Measurements from ENCODE around the gene SPATA21. TPM values are rescaled to one million over a fixed set of nuclear protein-coding genes. Genes with fewer than 3 reads are reported as not detected.
"Not testable (repeated sequence)": the region's sequence is repeated elsewhere in the genome, so short reads cannot be mapped to it uniquely, and the experiment has no call there.

The SPATA21 gene, protein sequence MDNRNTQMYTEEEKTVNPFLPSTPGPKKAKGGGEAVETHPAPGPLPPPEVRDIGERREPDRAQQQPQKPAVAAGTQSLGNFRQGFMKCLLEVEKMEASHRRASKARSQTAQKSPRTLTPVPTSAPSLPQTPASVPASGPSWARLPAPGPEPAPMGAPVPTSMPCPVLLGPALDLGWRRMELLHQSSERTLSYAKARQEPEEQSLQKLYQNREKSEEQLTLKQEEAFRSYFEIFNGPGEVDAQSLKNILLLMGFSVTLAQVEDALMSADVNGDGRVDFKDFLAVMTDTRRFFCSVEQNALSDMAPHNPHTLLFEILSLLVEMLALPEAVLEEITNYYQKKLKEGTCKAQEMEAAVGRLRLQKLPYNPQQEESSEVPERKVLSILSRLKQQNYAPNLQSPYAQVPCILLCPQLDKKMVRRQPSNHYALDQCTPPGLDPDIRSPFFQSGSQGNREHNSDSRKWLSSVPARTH
- total RNA-seq (2013), result 0.02 TPM
- polyA plus RNA-seq (not detected), polyA minus RNA-seq (not detected in 2 replicates), total RNA-seq (0 to 0.90 (median 0.07) reads per million in 11 experiments)

DNA sequence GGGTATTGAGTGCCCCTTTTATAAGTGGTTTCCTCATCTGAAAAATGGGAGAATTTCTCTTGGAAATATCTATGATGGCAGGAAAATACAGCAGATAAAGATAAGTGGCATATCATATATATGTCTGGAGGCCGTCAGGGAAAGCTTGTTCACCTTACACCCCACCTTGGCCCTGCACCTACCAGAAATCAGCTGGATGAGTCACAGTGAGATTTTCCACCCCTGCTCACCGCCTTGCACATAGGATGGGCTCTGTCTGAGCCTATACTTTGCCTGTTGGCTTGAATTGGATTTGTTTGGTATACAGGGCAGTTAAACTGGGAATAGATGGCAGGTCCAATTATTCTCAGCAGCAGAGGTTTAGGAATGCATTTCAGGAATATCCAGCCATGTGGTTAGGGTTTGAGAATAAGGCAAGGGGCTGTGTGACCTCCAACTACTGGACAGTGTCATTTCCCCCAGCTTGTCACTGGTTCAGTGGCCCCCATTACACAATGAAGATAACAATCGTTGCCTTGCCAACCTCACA, at the start of gene SPATA21:
Gene SPATA21 (minus strand): TSS at position 479 of the 529 bp plus-strand sequence. CDS start 6,053 bp downstream, outside the sequence.
- Histone ChIP-seq H3K79me2 (ENCODE audit: insufficient read depth, low read length) (peaks cover 15% of the 10 kb centered on the region), H4K20me1 (ENCODE audit: insufficient read depth, low read length) (peaks cover 2% of the 10 kb centered on the region), H3K27me3 (ENCODE audit: control insufficient read depth in 2 of 2, insufficient read depth in 2 of 2, low read length in 2 of 2) (no peaks in the 10 kb centered on the region), H3K27ac (ENCODE audit: low read depth in 1 of 2, low read length in 2 of 2) (no peak within 1 kb of the TSS), H3K36me3 (replicated peaks in 1 of 2; ENCODE audit: control insufficient read depth in 1 of 2, insufficient read depth in 2 of 2, low read length in 2 of 2) (no peaks in the 10 kb centered on the region), H3K4me3 (replicated peaks in 1 of 3; ENCODE audit: low read depth in 2 of 3, low read length in 3 of 3) (no peak within 1 kb of the TSS), H3K9ac (ENCODE audit: insufficient read depth, low read length, poor library complexity, severe bottlenecking) (no peak within 1 kb of the TSS), H3K9me3 (replicated peaks in 1 of 2; ENCODE audit: control insufficient read depth in 1 of 2, insufficient read depth in 1 of 2, low read length in 2 of 2) (no peaks in the 10 kb centered on the region), H3K4me1 (ENCODE audit: control insufficient read depth in 1 of 2, insufficient read depth in 2 of 2, low read length in 2 of 2) (peaks cover 29 to 32% of the 10 kb centered on the region in 2 donors), H3K4me2 (replicated peaks; ENCODE audit: extremely low read depth, low read length, poor library complexity, severe bottlenecking) (no peak within 1 kb of the TSS), H2AFZ (ENCODE audit: insufficient read depth, low read depth, low read length, poor library complexity, severe bottlenecking) (no peak within 1 kb of the TSS)
- intact Hi-C loops (cut with micrococcal nuclease), result no loop called here
- H3K4me1 Mint-ChIP-seq, result peaks cover 41% of the 10 kb centered on the region
- peak within 1 kb of the TSS in 1 of 7 donors; percentile 97 for H3K27ac Mint-ChIP-seq
- TF ChIP-seq, protein P1, sequence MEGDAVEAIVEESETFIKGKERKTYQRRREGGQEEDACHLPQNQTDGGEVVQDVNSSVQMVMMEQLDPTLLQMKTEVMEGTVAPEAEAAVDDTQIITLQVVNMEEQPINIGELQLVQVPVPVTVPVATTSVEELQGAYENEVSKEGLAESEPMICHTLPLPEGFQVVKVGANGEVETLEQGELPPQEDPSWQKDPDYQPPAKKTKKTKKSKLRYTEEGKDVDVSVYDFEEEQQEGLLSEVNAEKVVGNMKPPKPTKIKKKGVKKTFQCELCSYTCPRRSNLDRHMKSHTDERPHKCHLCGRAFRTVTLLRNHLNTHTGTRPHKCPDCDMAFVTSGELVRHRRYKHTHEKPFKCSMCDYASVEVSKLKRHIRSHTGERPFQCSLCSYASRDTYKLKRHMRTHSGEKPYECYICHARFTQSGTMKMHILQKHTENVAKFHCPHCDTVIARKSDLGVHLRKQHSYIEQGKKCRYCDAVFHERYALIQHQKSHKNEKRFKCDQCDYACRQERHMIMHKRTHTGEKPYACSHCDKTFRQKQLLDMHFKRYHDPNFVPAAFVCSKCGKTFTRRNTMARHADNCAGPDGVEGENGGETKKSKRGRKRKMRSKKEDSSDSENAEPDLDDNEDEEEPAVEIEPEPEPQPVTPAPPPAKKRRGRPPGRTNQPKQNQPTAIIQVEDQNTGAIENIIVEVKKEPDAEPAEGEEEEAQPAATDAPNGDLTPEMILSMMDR (IDR thresholded peaks at IDR 0.05), result no peak
- no peak for DNase-seq
- H3K9me3 Mint-ChIP-seq, result peaks cover 0 to 5% (median 0%) of the 10 kb centered on the region in 7 donors
- no peaks in the 10 kb centered on the region for H3K36me3 Mint-ChIP-seq
- WGBS (ENCODE audit: insufficient coverage), result 93% methylated on average over 2 of the region's 3 CpGs
- H3K27me3 Mint-ChIP-seq (ENCODE audit: low read depth in 3 of 3), result peaks cover 1 to 2% (median 1%) of the 10 kb centered on the region in 3 donors
- no peak within 1 kb of the TSS for H3K4me3 Mint-ChIP-seq

DNA sequence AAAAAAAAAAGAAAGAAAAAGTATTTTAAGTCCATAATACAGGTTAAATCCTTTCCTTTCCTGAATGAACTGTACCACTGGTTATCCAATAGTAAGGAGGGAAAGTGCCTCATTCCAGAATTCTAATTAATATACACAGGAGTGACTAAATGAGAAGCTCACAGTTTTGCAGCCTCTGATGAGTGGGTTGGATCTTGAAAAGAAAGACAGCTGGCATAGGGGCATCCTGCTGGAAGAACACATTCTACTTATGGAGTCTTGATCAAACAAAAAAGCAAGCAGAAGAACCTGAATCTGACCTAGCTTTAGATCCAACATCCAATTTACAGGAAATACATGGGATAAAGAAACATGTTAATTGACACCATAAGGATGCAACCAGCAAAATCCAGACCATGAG, 49.8 kb upstream of the SPATA21 start:
- H3K9me3 ChIP-seq (replicated peaks in 1 of 2; ENCODE audit: control insufficient read depth in 1 of 2, insufficient read depth in 1 of 2, low read length in 2 of 2), result not testable (repeated sequence)

DNA sequence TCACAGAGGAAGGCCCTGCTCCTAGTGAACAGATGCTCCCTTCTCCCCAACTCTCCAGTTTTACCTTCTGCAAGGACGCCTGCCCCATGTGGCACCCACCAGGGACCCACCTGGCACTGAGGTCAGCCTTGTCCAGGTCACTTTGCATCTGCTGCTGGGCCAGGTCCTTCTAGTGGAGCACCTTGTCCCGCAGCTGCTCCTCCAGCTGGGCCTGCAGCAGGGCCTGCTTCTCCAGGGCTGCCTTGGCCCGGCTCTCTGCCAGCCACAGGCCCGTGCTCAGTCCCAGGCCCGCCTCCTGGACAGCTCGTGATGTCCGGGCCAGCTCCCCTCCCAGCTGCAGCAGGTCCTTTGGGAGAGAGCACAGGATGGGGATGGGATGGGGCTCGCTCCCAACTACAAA, 49.1 kb upstream of the SPATA21 start:
- H3K9me3 ChIP-seq (replicated peaks in 1 of 2; ENCODE audit: control insufficient read depth in 1 of 2, insufficient read depth in 1 of 2, low read length in 2 of 2); H3K27ac Mint-ChIP-seq; H4K20me1 ChIP-seq (ENCODE audit: insufficient read depth, low read length); H3K4me1 ChIP-seq (ENCODE audit: control insufficient read depth in 1 of 2, insufficient read depth in 2 of 2, low read length in 2 of 2); H3K27me3 Mint-ChIP-seq (ENCODE audit: low read depth in 3 of 3); H3K9ac ChIP-seq (ENCODE audit: insufficient read depth, low read length, poor library complexity, severe bottlenecking); DNase-seq; H3K27me3 ChIP-seq (ENCODE audit: control insufficient read depth in 2 of 2, insufficient read depth in 2 of 2, low read length in 2 of 2); H3K4me3 ChIP-seq (replicated peaks in 1 of 3; ENCODE audit: low read depth in 2 of 3, low read length in 3 of 3); H2AFZ ChIP-seq (ENCODE audit: insufficient read depth, low read depth, low read length, poor library complexity, severe bottlenecking); H3K4me3 Mint-ChIP-seq; H3K79me2 ChIP-seq (ENCODE audit: insufficient read depth, low read length); H3K4me2 ChIP-seq (replicated peaks; ENCODE audit: extremely low read depth, low read length, poor library complexity, severe bottlenecking); H3K4me1 Mint-ChIP-seq; intact Hi-C loops (cut with micrococcal nuclease); H3K27ac ChIP-seq (ENCODE audit: low read depth in 1 of 2, low read length in 2 of 2); H3K9me3 Mint-ChIP-seq: not testable (repeated sequence)
- peaks cover 20 to 35% of the 10 kb centered on the region in 2 donors for H3K36me3 Mint-ChIP-seq
- WGBS (ENCODE audit: insufficient coverage), result 100% methylated on average over 3 of the region's 8 CpGs
- H3K36me3 ChIP-seq (replicated peaks in 1 of 2; ENCODE audit: control insufficient read depth in 1 of 2, insufficient read depth in 2 of 2, low read length in 2 of 2), result peaks cover 9 to 12% of the 10 kb centered on the region in 2 donors

More for the DNA sequence above, 49.8 kb upstream of the SPATA21 start:
- H3K4me2 ChIP-seq (replicated peaks; ENCODE audit: extremely low read depth, low read length, poor library complexity, severe bottlenecking); H3K9me3 Mint-ChIP-seq; H3K4me3 ChIP-seq (replicated peaks in 1 of 3; ENCODE audit: low read depth in 2 of 3, low read length in 3 of 3); H3K4me3 Mint-ChIP-seq; H3K4me1 ChIP-seq (ENCODE audit: control insufficient read depth in 1 of 2, insufficient read depth in 2 of 2, low read length in 2 of 2); H3K27ac Mint-ChIP-seq; H3K4me1 Mint-ChIP-seq; H3K27me3 ChIP-seq (ENCODE audit: control insufficient read depth in 2 of 2, insufficient read depth in 2 of 2, low read length in 2 of 2); H3K27me3 Mint-ChIP-seq (ENCODE audit: low read depth in 3 of 3); H3K9ac ChIP-seq (ENCODE audit: insufficient read depth, low read length, poor library complexity, severe bottlenecking); H3K27ac ChIP-seq (ENCODE audit: low read depth in 1 of 2, low read length in 2 of 2); H2AFZ ChIP-seq (ENCODE audit: insufficient read depth, low read depth, low read length, poor library complexity, severe bottlenecking); DNase-seq; H3K79me2 ChIP-seq (ENCODE audit: insufficient read depth, low read length); H4K20me1 ChIP-seq (ENCODE audit: insufficient read depth, low read length); intact Hi-C loops (cut with micrococcal nuclease): not testable (repeated sequence)
- peaks cover 9 to 12% of the 10 kb centered on the region in 2 donors for H3K36me3 ChIP-seq (replicated peaks in 1 of 2; ENCODE audit: control insufficient read depth in 1 of 2, insufficient read depth in 2 of 2, low read length in 2 of 2)
- peaks cover 20 to 31% of the 10 kb centered on the region in 2 donors for H3K36me3 Mint-ChIP-seq

Measured in CD14-positive monocyte (primary cell).